ENCODE results near the gene CHST11. TPM values are rescaled to one million over a fixed set of nuclear protein-coding genes. Genes with fewer than 3 reads are reported as not detected.
"Not testable (repeated sequence)": the region's sequence is repeated elsewhere in the genome, so short reads cannot be mapped to it uniquely, and the experiment has no call there.

CHST11 gene
- total and polyA plus RNA-seq, 4 donors: 15.0 to 25.5 (median 18.8) TPM

GRCh38 chr12:104743202-104743580 lies 286.4 kb downstream of the CHST11 start:
- WGBS (ENCODE audit: insufficient coverage): no CpG with 5 or more reads among the region's 2 CpGs
- Histone ChIP-seq H3K36me3 (ENCODE audit: control insufficient read depth, insufficient read depth, low read length) (no peaks in the 10 kb centered on the region), H3K27ac (ENCODE audit: low read depth, low read length) (peak overlapping the region; percentile 54), H3K27me3 (ENCODE audit: control insufficient read depth, insufficient read depth, low read length) (no peaks in the 10 kb centered on the region), H3K9me3 (ENCODE audit: control insufficient read depth, insufficient read depth, low read length) (no peaks in the 10 kb centered on the region), H3K4me1 (ENCODE audit: control insufficient read depth, insufficient read depth, low read length) (peaks cover 38% of the 10 kb centered on the region), H3K4me3 (ENCODE audit: low read depth, low read length) (no peak overlapping the region)
- no peak for DNase-seq (ENCODE audit: low read depth in 4 of 6, low spot score in 6 of 6)

DNA sequence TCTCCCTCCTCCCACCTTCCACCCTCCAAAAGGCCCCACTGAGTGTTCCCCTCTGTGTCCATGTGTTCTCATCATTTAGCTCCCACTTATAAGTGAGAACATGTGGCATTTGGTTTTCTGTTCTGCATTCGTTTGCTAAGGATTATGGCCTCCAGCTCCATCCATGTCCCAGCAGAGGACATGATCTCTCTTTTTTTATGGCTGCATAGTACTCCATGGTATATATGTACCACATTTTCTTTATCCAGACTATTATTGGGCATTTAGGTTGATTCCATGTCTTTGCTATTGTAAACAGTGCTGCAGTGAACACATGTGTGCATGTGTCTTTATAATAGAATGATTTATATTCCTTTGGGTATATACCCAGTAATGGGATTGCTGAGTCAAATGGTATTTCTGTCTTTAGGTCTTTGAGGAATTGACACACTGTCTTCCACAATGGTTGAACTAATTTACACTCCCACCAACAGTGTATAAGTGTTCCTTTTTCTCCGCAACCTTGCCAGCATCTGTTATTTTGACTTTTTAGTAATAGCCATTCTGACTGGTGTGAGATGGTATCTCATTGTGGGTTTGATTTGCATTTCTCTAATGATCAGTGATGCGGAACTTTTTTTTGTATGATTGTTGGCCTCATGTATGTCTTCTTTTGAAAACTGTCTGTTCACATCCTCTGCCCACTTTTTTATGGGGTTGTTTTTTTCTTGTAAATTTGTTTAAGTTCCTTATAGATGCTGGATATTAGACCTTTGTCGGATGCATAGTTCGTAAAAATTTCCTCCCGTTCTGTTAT lies 287.2 kb downstream of the CHST11 start:
- H3K36me3 ChIP-seq (ENCODE audit: control insufficient read depth, insufficient read depth, low read length); H3K27me3 ChIP-seq (ENCODE audit: control insufficient read depth, insufficient read depth, low read length); H3K4me3 ChIP-seq (ENCODE audit: low read depth, low read length); DNase-seq (ENCODE audit: low read depth in 4 of 6, low spot score in 6 of 6); H3K9me3 ChIP-seq (ENCODE audit: control insufficient read depth, insufficient read depth, low read length): not testable (repeated sequence)
- H3K4me1 ChIP-seq (ENCODE audit: control insufficient read depth, insufficient read depth, low read length): peaks cover 30% of the 10 kb centered on the region
- 88% methylated on average over 4 of the region's 6 CpGs for WGBS (ENCODE audit: insufficient coverage)
- H3K27ac ChIP-seq (ENCODE audit: low read depth, low read length): peak overlapping the region; percentile 54

GRCh38 chr12:104746467-104747088 lies 289.8 kb downstream of the CHST11 start:
- H3K27me3 ChIP-seq (ENCODE audit: control insufficient read depth, insufficient read depth, low read length): no peaks in the 10 kb centered on the region
- no peak overlapping the region for H3K4me3 ChIP-seq (ENCODE audit: low read depth, low read length)
- 57% methylated on average over 4 of the region's 6 CpGs for WGBS (ENCODE audit: insufficient coverage)
- no peaks in the 10 kb centered on the region for H3K36me3 ChIP-seq (ENCODE audit: control insufficient read depth, insufficient read depth, low read length)
- no peak for DNase-seq (ENCODE audit: low read depth in 4 of 6, low spot score in 6 of 6)
- H3K9me3 ChIP-seq (ENCODE audit: control insufficient read depth, insufficient read depth, low read length): no peaks in the 10 kb centered on the region
- no peak overlapping the region for H3K27ac ChIP-seq (ENCODE audit: low read depth, low read length)
- peaks cover 20% of the 10 kb centered on the region for H3K4me1 ChIP-seq (ENCODE audit: control insufficient read depth, insufficient read depth, low read length)

DNA sequence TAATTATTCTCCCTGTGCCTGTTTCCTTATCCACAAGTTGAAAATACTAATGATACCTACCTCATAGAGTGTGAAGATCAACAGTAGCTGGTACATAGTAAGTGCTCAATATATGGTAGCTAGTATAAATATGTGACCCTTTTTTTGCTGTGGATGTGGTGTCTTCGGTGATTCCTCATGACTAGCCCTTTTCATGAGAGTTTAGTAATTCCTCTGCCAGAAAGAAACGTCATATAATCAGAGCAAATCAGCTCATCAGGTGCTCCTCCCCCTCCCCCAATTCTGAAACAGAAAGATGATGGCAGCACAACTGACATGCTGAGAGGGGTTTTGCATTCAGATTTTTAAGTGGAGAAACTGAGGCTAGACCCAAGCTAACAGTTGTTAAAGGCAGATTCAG lies 290.6 kb downstream of the CHST11 start:
- H3K36me3 ChIP-seq (ENCODE audit: control insufficient read depth, insufficient read depth, low read length): no peaks in the 10 kb centered on the region
- WGBS (ENCODE audit: insufficient coverage): no CpG with 5 or more reads among the region's 2 CpGs
- H3K27ac ChIP-seq (ENCODE audit: low read depth, low read length): no peak overlapping the region
- no peak for DNase-seq (ENCODE audit: low read depth in 4 of 6, low spot score in 6 of 6)
- no peak overlapping the region for H3K4me3 ChIP-seq (ENCODE audit: low read depth, low read length)
- H3K4me1 ChIP-seq (ENCODE audit: control insufficient read depth, insufficient read depth, low read length): peaks cover 14% of the 10 kb centered on the region
- H3K9me3 ChIP-seq (ENCODE audit: control insufficient read depth, insufficient read depth, low read length): no peaks in the 10 kb centered on the region
- H3K27me3 ChIP-seq (ENCODE audit: control insufficient read depth, insufficient read depth, low read length): no peaks in the 10 kb centered on the region

GRCh38 chr12:104747955-104748354 lies 291.2 kb downstream of the CHST11 start:
- peaks cover 8% of the 10 kb centered on the region for H3K4me1 ChIP-seq (ENCODE audit: control insufficient read depth, insufficient read depth, low read length)
- DNase-seq (ENCODE audit: low read depth in 4 of 6, low spot score in 6 of 6): no peak
- no peaks in the 10 kb centered on the region for H3K36me3 ChIP-seq (ENCODE audit: control insufficient read depth, insufficient read depth, low read length)
- H3K27ac ChIP-seq (ENCODE audit: low read depth, low read length): no peak overlapping the region
- H3K9me3 ChIP-seq (ENCODE audit: control insufficient read depth, insufficient read depth, low read length): no peaks in the 10 kb centered on the region
- no CpG with 5 or more reads among the region's 8 CpGs for WGBS (ENCODE audit: insufficient coverage)
- H3K27me3 ChIP-seq (ENCODE audit: control insufficient read depth, insufficient read depth, low read length): no peaks in the 10 kb centered on the region
- H3K4me3 ChIP-seq (ENCODE audit: low read depth, low read length): no peak overlapping the region

- Histone ChIP-seq H3K27me3 (ENCODE audit: control insufficient read depth, insufficient read depth, low read length) (no peaks in the 10 kb centered on the region), H3K27ac (ENCODE audit: low read depth, low read length) (no peak overlapping the region), H3K4me3 (ENCODE audit: low read depth, low read length) (no peak overlapping the region), H3K36me3 (ENCODE audit: control insufficient read depth, insufficient read depth, low read length) (no peaks in the 10 kb centered on the region), H3K4me1 (ENCODE audit: control insufficient read depth, insufficient read depth, low read length) (peaks cover 4% of the 10 kb centered on the region), H3K9me3 (ENCODE audit: control insufficient read depth, insufficient read depth, low read length) (no peaks in the 10 kb centered on the region)
- no peak for DNase-seq (ENCODE audit: low read depth in 4 of 6, low spot score in 6 of 6)
- 60% methylated on average over 5 of the region's 7 CpGs for WGBS (ENCODE audit: insufficient coverage)
Measured at GRCh38 chr12:104748356-104748755, 291.6 kb downstream of the CHST11 start.

GRCh38 chr12:104748790-104749189 lies 292.0 kb downstream of the CHST11 start:
- Histone ChIP-seq H3K4me3 (ENCODE audit: low read depth, low read length) (no peak overlapping the region), H3K9me3 (ENCODE audit: control insufficient read depth, insufficient read depth, low read length) (no peaks in the 10 kb centered on the region), H3K27ac (ENCODE audit: low read depth, low read length) (no peak overlapping the region), H3K4me1 (ENCODE audit: control insufficient read depth, insufficient read depth, low read length) (peaks cover 3% of the 10 kb centered on the region), H3K27me3 (ENCODE audit: control insufficient read depth, insufficient read depth, low read length) (no peaks in the 10 kb centered on the region), H3K36me3 (ENCODE audit: control insufficient read depth, insufficient read depth, low read length) (no peaks in the 10 kb centered on the region)
- DNase-seq (ENCODE audit: low read depth in 4 of 6, low spot score in 6 of 6): no peak
- WGBS (ENCODE audit: insufficient coverage): 95% methylated on average over 3 of the region's 5 CpGs

- H3K4me1 ChIP-seq (ENCODE audit: control insufficient read depth, insufficient read depth, low read length): peaks cover 3% of the 10 kb centered on the region
- no CpG with 5 or more reads among the region's 4 CpGs for WGBS (ENCODE audit: insufficient coverage)
- H3K9me3 ChIP-seq (ENCODE audit: control insufficient read depth, insufficient read depth, low read length): no peaks in the 10 kb centered on the region
- H3K27me3 ChIP-seq (ENCODE audit: control insufficient read depth, insufficient read depth, low read length): no peaks in the 10 kb centered on the region
- no peak for DNase-seq (ENCODE audit: low read depth in 4 of 6, low spot score in 6 of 6)
- H3K36me3 ChIP-seq (ENCODE audit: control insufficient read depth, insufficient read depth, low read length): no peaks in the 10 kb centered on the region
- H3K4me3 ChIP-seq (ENCODE audit: low read depth, low read length): no peak overlapping the region
- H3K27ac ChIP-seq (ENCODE audit: low read depth, low read length): no peak overlapping the region
Measured at GRCh38 chr12:104749545-104749944, 292.8 kb downstream of the CHST11 start.

- Histone ChIP-seq H3K4me1 (ENCODE audit: control insufficient read depth, insufficient read depth, low read length) (peaks cover 3% of the 10 kb centered on the region), H3K4me3 (ENCODE audit: low read depth, low read length) (no peak overlapping the region), H3K9me3 (ENCODE audit: control insufficient read depth, insufficient read depth, low read length) (no peaks in the 10 kb centered on the region), H3K36me3 (ENCODE audit: control insufficient read depth, insufficient read depth, low read length) (no peaks in the 10 kb centered on the region), H3K27me3 (ENCODE audit: control insufficient read depth, insufficient read depth, low read length) (no peaks in the 10 kb centered on the region), H3K27ac (ENCODE audit: low read depth, low read length) (no peak overlapping the region)
- WGBS (ENCODE audit: insufficient coverage): 63% methylated on average over 1 of the region's 5 CpGs
- no peak for DNase-seq (ENCODE audit: low read depth in 4 of 6, low spot score in 6 of 6)
Measured at GRCh38 chr12:104750061-104750460, 293.3 kb downstream of the CHST11 start.

DNA sequence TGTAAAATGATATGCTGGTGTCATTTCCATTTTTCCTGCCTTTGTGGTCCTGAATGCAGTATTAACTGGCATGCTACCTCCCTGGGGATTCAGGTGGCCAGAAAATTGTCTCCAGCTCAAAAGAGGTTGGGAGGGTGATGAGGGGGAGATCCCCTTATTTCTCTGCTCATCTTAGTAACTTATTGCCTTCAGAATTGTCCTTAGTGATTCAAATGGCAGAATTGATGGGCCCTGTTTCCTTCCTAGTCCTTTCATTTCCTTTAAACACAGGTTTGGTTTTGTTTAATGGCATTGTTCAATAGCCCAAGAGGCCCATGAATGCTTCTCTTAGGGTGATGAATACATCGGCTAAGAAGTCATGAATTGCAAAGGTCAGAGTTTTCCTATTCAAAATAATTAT lies 294.4 kb downstream of the CHST11 start:
- Histone ChIP-seq H3K36me3 (ENCODE audit: control insufficient read depth, insufficient read depth, low read length) (no peaks in the 10 kb centered on the region), H3K27ac (ENCODE audit: low read depth, low read length) (no peak overlapping the region), H3K4me1 (ENCODE audit: control insufficient read depth, insufficient read depth, low read length) (peaks cover 3% of the 10 kb centered on the region), H3K4me3 (ENCODE audit: low read depth, low read length) (no peak overlapping the region), H3K27me3 (ENCODE audit: control insufficient read depth, insufficient read depth, low read length) (no peaks in the 10 kb centered on the region), H3K9me3 (ENCODE audit: control insufficient read depth, insufficient read depth, low read length) (no peaks in the 10 kb centered on the region)
- no CpG with 5 or more reads among the region's 1 CpG for WGBS (ENCODE audit: insufficient coverage)
- DNase-seq (ENCODE audit: low read depth in 4 of 6, low spot score in 6 of 6): peak in 1 of 6 donors; percentile 43

Data from spinal cord (tissue), 10 donors.